Measurements from ENCODE around the gene ZG16. TPM values are rescaled to one million over a fixed set of nuclear protein-coding genes. Genes with fewer than 3 reads are reported as not detected.

The ZG16 gene, protein sequence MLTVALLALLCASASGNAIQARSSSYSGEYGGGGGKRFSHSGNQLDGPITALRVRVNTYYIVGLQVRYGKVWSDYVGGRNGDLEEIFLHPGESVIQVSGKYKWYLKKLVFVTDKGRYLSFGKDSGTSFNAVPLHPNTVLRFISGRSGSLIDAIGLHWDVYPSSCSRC
- total RNA-seq: not detected in 2 replicates

DNA sequence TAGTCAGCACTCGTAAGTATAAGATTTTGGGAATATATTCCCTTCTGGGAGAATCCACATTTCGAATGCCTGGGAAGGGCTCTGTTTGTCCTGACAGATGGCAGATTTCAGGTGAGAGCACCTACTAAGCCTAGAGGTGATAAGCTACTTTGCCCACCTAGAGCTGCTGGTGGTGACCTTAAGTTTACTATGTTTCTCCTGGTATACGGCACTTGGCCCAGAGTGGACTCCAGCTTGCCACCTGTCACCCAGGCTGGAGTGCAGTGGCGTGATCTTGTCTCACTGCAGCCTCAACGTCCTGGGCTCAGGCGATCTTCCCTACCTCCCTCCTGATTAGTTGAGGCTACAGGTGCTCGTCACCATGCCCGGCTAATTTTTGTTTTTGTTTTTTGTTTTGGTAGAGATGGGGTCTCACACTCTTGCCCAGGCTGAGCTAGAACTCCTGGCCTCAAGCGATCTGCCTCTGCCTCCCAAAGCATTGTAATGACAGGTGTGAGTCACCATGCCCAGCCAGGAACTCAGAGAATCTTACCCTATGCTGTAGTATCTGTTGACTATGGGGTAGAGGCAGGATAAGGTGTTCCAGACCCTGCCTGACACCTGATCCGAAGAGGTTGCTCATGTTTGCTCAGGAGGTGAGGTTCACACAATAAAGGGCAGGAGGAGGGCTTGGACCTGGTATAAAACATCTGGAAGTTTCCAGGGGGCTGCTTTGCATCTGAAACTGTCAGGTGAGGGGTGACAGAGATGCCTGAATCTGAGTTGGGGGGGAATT is at the start of gene ZG16:
TSS of gene ZG16 (plus strand) at position 681 of the 775 bp plus-strand sequence. CDS start 1,011 bp downstream, outside the sequence.

DNA sequence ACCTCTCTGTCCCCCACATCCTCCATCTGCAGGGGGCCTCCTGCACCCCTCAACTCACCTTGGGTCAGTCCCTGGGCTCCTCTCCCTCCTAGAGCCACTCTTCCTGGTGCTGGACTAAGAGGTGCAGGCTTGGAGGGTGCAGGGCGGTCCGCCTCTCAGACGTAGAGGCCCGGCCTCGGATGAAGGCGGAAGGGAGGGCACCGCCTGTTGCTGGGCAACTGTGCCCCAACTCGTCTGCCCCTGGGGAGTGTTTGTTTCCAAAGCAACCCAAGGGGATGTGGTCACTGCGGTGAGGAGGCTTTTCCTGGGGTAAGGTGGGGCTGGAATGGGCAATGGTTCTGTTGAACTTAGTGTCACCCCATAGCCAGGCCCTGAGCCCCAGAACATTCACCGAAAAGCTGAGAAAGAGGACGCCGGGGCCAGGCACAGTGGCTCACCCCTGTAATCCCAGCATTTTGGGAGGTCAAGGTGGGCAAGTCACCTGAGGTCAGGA is 32.2 kb upstream of the ZG16 start, which contains the start of gene C16orf54:
TSS of gene C16orf54 (minus strand) at position 138 of the 493 bp plus-strand sequence. CDS start 1,039 bp downstream, outside the sequence.

DNA sequence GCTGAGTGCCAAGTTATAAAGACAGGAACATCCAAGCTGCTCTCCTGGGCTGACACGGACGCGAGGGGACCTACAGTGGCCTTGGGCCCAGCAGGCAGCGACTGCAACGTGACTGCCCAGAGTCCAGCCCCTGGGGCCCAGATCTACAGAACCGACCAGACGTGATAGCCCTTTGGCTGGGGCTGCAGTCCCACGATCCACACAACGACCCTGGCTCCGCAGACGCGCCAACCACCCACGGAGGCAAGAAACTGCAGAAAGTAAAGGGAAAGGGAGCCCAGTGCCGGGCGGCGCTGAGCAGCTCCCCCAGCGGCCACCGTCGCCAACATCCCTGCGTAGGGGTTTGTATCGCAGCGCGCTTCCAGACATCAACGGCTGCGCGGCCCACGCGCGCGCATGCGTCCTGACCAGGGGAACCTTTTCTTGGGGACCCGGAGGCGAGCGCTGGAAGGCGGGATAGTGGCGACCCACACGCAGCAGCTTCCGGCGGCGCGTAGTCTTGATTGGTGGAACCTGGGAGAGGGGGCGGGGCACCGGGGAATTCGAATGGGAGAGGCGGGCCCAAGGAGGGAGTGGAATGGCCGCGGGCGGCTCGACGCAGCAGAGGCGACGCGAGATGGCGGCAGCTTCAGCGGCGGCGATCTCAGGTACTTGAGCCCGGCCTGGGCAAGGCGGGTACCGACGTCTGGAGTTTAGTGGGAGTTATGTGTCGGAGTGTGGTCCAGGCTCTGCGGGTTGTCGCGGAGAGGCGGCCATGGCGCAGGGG is 12.3 kb downstream of the ZG16 start, which contains the start of gene KIF22:
TSS of gene KIF22 (plus strand) at position 569 of the 766 bp plus-strand sequence. CDS start at position 578, 9 bp downstream.

DNA sequence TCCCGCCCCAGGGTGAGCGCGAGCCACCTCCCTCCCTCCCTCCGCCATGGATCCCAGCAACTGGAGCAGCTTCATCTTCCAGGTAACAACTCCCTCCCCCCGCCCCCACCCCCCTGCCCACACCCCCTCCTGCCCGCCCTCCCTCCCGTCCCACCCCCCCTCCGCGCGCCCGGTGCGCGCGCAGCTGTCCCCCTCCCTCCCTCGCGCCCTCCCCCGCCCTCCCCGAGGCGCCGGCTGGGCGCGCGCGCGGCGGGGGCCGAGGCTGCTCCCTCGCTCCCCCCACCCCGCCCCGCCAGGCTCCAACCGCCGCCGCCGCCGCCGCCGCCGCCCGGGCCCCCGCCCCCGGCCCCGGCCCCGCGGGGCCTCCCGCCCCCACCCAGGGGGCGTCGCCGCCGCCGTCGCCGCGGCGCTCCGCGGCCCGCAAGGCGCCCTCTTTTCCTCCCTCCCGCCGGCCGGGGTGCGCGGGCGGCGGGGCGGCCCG is 28.1 kb downstream of the ZG16 start, which contains the start of gene MAZ:
TSS of gene MAZ (plus strand) at position 431 of the 481 bp plus-strand sequence. CDS start 173 bp downstream, outside the sequence.

DNA sequence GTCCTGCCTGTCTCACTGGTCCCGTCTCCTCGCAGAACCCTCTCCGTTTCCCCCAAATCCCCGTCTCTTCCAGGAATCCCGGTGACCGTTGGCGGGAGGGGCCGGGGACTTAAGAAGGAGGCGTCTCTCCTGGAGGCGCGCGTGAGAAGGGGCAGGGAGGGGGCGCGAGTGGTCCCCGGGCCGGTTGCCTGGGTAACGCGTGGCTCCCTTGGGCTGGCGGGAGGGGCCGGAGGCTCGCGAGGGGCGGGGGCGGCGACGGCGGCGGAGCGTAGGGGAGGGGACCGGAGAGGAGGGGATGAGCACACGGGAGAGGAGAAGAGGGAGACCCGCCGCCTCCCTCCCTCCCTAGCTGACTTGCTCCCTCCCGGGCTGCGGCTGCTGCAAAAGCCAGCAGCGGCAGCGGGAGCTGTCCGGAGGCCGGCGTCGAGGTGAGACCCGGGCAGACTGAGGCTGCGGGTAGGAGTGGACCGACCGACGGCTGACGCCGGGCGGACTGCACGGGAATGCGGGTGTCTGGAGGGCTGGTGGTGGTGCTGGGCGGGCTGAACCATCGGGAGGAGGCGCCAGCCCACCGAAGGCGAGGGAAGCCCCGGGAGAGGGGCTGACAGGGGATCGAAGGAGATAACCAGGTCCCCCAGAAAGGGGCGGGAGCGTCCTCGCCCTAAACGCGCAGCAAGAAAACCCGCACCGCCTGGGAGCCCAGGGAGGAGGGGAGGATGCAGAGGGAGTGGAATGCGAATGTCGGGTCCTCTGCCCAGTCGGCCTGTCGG is 34.0 kb downstream of the ZG16 start, which contains the start of gene PRRT2:
TSS of gene PRRT2 (plus strand) at position 298 of the 770 bp plus-strand sequence. CDS start 862 bp downstream, outside the sequence.

DNA sequence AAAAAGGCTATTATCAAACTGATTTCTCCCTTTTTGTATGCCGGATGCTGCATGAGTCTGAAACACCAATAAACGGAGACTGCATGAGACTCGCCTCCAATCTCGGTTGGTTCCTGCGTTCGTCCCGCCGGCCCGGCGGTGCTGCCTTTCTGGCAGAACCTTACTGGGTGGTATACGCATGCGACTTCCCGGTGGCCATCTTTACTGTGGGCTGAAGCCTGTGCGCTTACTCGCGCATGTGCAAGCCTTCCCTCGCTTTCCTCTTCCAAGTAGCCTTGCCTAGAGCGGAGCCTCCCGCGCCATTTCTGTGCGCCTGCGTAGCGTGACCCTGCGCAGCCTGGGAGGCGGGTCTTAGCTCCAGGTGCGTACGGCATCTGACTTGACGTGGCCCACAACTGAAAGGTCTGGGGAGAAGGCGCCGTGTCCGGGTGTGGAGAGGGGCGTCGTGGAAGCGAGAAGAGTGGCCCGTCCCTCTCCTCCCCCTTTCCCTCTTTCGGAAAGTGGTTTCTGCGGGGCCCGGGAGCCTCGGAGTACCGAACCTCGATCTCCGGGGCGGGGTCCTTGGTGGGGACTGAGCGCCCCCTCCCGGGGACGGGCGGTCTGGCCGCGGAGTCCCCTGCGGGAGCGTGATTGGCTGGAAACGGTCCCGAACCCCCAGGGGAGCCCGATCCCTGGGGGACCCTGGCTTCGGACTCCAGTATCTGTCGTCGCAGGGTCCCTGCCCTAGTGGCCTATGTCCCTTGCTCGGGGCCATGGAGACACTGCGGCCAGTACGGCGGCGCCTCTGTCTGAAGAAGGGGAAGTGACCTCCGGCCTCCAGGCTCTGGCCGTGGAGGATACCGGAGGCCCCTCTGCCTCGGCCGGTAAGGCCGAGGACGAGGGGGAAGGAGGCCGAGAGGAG is 38.0 kb downstream of the ZG16 start, which contains the start of gene PAGR1:
TSS of gene PAGR1 (plus strand) at position 360 of the 901 bp plus-strand sequence. CDS start at position 734, 374 bp downstream.

DNA sequence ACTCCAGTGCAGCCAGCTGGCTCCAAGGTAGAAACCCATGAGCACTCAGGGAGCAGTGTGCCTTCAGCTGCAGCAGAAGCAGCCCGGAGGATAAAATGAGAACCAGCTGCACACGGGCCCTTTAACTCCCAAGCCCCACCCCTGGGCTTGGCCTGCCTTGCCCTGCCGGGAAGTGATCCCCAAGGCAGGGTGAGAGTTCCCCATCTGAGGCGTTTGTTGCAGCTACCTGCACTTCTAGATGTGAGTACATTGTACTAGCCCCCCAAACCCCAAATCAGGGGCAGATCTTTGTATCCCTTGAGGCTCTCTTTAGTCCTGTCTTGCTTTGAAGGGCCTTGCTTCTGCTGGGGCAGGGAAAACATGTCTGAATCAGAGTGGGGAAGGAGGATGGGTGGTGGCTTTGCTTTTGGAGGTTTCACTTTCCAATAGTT is 42.2 kb downstream of the ZG16 start, which contains the start of gene MVP:
TSS of gene MVP (plus strand) at position 192 of the 431 bp plus-strand sequence. CDS start 10,088 bp downstream, outside the sequence.

Small RNA genes within 50 kb of the gene (small RNA-seq; reads per million reads assigned to genes)
- gene AC009133.6 (not detected), gene AC120114.4 (not detected)

Other genes with a start within 250 kb of the ZG16 start
- gene SPN, start 115.0 kb upstream of the ZG16 start, total RNA-seq: not detected in 2 replicates
- gene QPRT, start 99.1 kb upstream of the ZG16 start, total RNA-seq: 0.07 TPM in 1 of 2 replicates, not detected in the other
- not detected in 2 replicates for gene C16orf54, start 32.3 kb upstream of the ZG16 start, total RNA-seq
- gene KIF22, start 12.5 kb downstream of the ZG16 start, total RNA-seq: 58.8 and 85.1 TPM in 2 replicates
- gene MAZ, start 28.3 kb downstream of the ZG16 start, total RNA-seq: 191 and 192 TPM in 2 replicates
- gene PRRT2, start 33.9 kb downstream of the ZG16 start, total RNA-seq: 1.3 and 1.8 TPM in 2 replicates
- 25.6 and 26.3 TPM in 2 replicates for gene PAGR1, start 37.9 kb downstream of the ZG16 start, total RNA-seq
- 153 and 184 TPM in 2 replicates for gene MVP, start 42.2 kb downstream of the ZG16 start, total RNA-seq
- 52.1 and 73.6 TPM in 2 replicates for gene CDIPT, start 85.0 kb downstream of the ZG16 start, total RNA-seq
- gene SEZ6L2, start 121.3 kb downstream of the ZG16 start, total RNA-seq: 1.2 and 1.4 TPM in 2 replicates
- 0.93 TPM in 2 replicates for gene ASPHD1, start 122.2 kb downstream of the ZG16 start, total RNA-seq
- 10.5 and 11.6 TPM in 2 replicates for gene KCTD13, start 148.0 kb downstream of the ZG16 start, total RNA-seq
- 55.5 and 59.8 TPM in 2 replicates for gene TMEM219, start 183.8 kb downstream of the ZG16 start, total RNA-seq
- gene TAOK2, start 195.6 kb downstream of the ZG16 start, total RNA-seq: 91.9 and 96.3 TPM in 2 replicates
- gene HIRIP3, start 217.4 kb downstream of the ZG16 start, total RNA-seq: 7.3 and 8.1 TPM in 2 replicates
- 37.9 and 42.9 TPM in 2 replicates for gene INO80E, start 218.0 kb downstream of the ZG16 start, total RNA-seq
- 0.13 and 0.22 TPM in 2 replicates for gene DOC2A, start 232.8 kb downstream of the ZG16 start, total RNA-seq
- not detected in 2 replicates for gene C16orf92, start 244.9 kb downstream of the ZG16 start, total RNA-seq

Measured in thoracic aorta endothelial cell (primary cell).